Measurements from ENCODE around the gene MIPEP.

GRCh38 chr13:23771956-23772355 lies 117.2 kb downstream of the MIPEP start:
- TF ChIP-seq, protein P1, sequence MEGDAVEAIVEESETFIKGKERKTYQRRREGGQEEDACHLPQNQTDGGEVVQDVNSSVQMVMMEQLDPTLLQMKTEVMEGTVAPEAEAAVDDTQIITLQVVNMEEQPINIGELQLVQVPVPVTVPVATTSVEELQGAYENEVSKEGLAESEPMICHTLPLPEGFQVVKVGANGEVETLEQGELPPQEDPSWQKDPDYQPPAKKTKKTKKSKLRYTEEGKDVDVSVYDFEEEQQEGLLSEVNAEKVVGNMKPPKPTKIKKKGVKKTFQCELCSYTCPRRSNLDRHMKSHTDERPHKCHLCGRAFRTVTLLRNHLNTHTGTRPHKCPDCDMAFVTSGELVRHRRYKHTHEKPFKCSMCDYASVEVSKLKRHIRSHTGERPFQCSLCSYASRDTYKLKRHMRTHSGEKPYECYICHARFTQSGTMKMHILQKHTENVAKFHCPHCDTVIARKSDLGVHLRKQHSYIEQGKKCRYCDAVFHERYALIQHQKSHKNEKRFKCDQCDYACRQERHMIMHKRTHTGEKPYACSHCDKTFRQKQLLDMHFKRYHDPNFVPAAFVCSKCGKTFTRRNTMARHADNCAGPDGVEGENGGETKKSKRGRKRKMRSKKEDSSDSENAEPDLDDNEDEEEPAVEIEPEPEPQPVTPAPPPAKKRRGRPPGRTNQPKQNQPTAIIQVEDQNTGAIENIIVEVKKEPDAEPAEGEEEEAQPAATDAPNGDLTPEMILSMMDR (optimal IDR thresholded peaks at IDR 0.05 in 1 of 3, IDR thresholded peaks at IDR 0.05 in 1 of 3, conservative IDR thresholded peaks at IDR 0.05 in 1 of 3; ENCODE audit: extremely low read depth in 1 of 3, insufficient read depth in 2 of 3, low read length in 3 of 3) = no peak
- TF ChIP-seq EZH2 (IDR thresholded peaks at IDR 0.05; ENCODE audit: low read length) = no peak
